ENCODE measurements around the gene TENM4.

Gene TENM4

DNA sequence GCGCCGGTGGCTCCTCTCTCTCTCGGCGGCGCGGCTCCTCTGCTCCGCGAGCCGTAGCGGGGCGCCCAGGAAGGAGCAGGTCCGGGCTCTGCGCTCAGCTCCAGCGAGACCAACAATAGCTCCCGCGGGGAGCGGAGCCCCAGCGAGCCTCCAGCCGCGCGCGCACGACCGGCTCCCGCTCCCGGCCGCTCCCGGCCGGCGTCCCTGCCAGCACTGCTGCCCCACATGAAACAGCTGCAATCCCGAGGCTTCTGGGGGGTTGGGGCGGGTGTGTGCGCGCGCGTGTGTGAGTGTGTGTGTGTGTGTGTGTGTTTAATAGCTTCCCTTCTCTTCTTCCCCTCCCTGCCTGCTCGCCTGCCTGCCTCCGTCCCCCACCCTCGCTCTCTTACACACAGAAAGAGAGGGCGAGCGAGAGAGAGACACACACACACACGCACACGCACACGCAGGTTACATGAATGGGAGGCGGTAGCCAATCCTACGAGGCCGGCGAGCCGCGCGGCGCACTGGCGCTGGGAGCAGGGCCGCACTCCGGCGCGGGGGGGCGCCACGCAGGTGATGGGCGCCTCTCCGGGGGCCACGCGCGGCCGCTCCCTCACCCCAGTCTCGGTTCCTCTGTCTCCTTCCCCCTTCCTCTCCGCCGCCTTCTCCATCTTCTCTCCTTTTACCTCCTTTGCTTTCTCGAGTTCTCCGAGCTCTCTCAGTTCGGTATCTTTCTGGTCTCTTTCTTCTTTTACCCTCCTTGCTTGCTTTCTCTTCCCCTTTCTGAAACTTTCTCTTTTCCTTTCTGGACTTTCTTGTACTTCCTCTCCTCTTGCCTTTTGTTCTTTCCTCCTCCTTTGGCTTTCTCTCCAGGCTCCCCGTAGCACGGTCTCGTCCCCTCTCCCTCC, at the start of gene TENM4:
Gene TENM4, minus strand, starts transcription at position 460 of the 890 bp plus-strand sequence. CDS start 371,086 bp downstream, outside the sequence.
- no peak for DNase-seq (ENCODE audit: low read depth)

DNA sequence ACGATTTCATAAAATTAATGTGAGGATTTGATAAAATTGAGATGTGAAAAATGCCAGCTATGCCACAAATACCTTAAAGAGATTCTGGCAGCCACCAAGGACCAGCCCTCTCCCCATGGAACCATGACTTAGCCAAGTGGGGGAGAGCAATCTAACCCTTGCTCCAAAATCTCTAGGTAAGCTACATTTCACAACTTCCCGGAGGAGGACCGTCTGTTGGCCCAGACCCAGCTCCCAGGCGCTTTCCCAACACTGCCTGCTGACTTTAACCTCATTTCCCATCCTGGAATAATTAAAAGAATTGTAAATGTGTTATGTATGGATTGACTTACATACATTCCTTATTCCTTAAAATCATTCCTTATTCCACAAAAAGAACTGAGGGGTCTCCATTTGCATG, 47.5 kb upstream of the TENM4 start:
- no peak for DNase-seq (ENCODE audit: low read depth)

DNA sequence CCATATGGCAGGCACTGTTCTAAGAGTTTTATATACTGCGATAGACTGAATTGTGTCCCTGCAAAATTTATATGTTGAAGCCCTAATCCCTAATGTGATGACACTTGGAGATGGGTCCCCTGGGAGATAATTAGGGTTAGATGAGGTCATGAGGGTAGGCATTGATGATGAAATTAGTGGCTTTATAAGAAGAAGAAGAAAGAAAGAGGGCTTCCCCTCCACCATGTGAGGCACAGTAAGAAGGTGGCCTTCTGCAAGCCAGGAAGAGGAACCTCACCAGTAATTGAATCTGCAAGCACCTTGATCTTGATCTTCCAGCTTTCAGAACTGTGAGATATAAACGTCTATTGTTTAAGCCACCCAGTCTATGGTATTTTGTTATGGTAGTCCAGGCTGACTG, 46.6 kb upstream of the TENM4 start:
- DNase-seq (ENCODE audit: low read depth) = no peak

DNA sequence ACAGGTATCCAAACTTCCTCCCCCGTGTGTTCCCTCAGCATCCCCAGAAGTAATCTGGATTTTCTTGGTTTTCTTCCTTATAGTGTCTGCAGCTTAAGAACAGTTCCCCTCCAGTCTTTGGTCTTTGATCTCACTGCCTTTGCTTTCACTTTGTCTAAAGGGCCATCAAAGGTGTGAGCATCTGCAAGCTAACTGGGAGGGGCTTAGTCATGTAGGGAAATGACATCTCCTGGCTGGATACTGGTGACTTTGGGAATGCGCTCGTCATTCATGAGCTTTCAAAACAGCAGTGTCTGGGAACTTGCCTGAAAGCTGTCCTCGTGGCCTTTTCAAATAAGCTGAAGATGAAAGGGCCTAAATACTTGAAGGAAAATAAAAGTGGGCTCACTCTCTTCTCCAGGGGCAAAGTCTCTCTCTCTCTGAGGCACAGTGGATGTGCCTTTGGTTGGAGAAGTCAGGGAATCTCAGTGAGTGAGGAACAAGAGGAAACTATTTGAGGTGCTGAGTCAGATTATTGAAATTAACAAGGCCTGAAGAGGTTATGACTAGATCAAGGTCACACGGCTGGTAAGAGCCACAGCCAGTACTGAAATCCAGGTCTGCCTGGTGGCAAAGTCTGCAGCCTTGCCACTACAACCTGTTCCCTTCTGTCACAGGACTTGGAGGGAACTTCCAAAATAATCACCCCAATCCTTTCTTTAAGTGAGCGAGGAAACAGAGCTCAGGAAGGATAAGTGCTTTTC, 45.6 kb upstream of the TENM4 start:
- DNase-seq (ENCODE audit: low read depth) = no peak

DNA sequence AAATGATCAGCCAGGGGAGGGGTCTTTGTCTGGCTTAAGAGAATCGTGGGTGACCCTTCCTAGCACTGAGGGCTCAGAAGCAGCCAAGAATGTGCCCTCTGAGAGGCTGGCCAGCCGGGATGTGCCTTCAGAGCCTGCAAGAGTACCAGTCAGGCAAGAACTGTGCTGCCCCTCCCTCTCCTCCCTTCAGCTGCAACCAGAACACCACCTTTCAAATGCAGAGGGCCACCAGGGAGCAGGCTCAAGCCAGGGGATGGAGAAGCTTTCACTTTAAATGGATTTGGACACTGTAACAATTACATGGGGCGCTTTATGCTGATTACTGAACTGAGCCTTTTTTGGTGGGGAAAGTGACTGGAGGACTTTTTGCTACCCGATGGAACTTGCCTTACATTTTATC, 44.9 kb upstream of the TENM4 start:
- no peak for DNase-seq (ENCODE audit: low read depth)

DNA sequence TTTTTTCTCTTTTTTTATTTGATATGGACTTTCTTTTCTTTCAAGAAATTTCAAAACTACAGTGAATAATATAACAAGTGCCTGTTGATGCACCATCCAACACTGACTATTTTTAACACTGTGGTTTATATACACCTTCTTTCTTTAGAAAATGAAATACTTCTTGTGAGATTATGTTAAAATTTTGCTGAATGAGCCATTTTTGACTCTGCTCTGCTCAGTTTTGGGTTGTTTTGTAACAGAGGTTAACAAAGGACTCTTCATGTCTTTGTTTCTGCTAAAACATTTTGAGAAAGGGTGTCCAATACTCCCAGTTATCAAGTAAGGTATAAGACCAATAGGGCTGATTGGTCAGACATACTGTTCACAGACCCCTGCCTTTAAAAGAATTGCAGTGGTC, 44.0 kb upstream of the TENM4 start:
- no peak for DNase-seq (ENCODE audit: low read depth)

DNA sequence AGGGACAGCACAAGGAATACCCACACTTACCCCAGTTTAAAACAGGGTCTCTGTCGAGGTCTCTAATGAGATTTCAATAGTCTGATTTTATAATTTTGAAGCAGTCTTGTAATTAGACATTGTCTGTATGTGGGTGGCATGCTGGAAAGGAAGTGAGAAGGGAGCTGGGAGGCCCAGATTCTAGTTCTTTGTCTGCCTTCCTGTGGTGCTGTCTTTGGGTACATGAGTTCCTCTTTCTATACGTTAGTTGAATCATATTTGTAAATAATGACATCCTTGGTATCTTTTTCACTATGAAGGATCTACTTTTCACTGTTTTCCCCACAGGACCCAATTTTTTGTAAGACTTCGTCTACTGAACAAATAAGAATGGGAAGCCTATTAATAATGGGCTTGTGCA, 42.0 kb upstream of the TENM4 start:
- no peak for DNase-seq (ENCODE audit: low read depth)

DNA sequence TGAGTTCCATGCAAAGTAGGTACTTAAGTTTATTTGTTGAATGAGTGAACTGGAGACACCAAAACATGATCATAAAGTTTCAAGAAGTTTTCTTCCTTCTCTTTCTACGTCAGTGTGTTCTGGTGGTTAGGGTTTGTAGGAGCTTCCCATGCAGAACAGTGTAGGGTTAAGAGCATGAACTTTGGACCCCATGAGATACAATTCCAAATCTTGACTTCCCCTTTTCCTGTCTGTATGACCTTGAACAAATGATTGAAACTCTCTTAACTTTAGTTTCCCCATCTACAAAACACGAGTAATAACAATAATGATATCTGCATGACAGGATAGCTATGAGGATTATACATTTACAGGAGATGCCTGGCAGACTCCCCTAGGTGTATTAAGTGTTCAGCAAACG, 41.0 kb upstream of the TENM4 start:
- DNase-seq (ENCODE audit: low read depth) = no peak

DNA sequence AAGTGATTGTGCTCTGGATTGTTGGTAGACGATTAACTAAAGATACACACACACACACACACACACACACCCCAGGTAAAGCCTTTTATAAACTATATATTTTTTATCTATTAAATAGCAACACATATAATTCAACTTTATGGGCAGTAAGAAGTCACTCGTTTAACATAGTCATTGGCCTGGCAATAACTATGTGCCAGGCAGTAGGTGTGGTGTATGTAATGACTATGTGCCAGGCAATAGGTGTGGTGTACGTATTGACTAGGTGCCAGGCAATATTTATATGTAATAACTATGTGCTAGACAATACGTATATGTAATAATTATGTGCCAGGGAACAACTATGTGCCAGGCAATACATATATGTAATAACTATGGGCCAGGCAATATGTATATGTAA, 40.0 kb upstream of the TENM4 start:
- no peak for DNase-seq (ENCODE audit: low read depth)

DNA sequence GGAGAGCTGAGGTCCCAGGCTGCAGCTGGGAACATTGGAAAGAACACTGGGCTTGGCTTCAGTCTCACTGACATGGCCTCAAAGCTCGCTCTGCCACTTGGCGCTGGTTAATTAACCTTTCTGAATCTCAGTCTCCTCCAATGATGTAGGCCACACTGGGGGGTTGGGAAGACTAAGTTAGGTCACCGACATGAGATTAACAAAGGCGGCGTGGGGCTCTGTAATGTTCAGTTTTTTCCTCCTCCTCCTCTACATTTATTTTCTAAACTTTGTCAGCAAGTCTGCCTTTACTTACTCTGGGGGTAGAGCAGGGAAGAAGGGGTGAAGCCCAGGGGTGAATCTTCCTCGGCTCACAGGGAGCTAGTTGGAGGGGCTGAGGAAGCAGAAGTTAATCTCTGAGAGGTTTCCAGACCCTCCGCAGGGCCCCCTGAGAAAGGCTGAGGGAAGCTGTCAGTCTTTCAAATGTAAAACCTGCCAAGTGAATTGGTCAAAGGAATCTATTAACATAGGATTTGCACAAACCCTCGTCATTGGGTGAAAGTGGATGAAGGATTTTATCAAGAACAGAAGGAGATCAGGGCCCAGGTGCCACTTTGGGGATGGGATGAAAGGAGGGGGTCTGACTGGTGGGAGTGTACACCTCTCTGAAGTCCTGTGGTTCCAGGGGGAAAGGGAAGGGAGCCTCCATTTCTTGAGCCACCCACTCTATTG, 32.1 kb upstream of the TENM4 start:
- DNase-seq (ENCODE audit: low read depth) = no peak

DNA sequence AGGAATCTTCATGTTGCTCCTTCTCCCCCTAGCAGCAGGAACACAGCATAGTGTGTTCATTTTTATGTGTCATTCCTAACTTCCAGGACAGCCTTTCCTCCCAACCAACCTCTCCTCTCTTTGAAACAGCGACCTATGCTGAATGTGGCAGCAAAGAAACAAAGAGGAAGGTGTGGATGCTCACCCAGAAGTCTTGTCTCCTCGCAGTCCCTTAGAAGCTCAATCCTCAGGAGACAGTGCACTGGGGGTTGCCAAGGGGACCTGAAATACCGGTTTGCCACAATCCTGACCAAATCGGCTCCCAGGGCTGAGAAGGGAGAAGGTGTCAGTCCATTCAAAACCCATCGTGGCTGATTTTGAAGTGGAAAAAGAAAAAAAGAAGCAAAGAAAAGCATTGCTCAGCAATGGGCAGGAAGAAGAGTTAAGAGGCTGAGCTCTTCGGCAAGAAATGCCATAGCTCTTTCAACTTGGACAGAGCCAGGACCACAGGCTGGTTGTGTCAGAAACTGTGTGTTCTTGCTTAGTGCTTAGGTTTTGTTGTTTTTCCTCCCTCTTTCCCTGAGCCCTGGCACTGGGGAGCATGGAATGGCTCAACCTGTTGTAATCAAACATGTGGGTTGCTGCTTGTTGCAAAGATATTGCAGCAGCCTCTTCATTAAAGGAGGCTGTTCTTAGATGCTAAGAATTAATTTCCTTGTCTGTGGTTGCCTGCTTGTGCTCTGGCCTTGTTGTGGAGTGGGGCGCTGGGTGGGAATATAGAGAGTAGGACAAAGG, 30.4 kb upstream of the TENM4 start:
- no peak for DNase-seq (ENCODE audit: low read depth)

DNA sequence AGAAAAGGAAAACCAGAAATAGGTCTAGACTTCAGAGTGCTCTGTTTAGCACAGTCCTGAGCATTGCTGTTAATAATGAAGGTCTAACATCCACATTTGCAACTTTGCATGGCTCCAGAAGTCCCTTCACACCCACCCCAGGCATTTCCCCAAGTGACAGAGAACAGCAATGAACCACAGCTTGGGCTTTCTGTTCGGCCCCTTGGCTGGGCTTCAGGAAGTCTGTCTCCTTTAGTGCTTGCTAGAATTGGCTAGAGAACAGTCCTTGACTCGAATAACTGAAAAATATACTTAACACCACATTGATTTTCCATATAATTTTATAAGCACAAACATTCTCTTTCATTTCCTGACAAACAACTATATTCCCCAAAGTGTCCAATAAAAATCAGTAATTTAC, 29.3 kb upstream of the TENM4 start:
- no peak for DNase-seq (ENCODE audit: low read depth)

DNA sequence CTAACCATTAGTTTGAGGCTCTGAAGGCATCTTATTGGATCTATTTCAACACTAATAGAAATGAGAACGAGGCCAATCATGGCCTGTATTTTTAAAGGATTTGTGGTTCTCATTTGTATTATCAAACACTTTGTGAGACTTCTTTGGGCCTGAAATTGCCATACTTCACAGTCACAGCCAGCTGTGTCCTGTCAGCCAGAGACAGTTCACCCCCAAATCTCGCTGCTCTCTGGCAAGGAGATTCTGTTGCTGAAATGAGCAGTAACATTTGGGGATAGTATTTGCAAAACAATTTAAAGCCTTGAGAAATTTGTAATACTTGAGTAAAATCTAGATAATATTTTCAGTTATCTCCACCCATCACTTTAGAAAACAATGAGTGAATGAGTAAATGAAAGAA, 26.9 kb upstream of the TENM4 start:
- no peak for DNase-seq (ENCODE audit: low read depth)

DNA sequence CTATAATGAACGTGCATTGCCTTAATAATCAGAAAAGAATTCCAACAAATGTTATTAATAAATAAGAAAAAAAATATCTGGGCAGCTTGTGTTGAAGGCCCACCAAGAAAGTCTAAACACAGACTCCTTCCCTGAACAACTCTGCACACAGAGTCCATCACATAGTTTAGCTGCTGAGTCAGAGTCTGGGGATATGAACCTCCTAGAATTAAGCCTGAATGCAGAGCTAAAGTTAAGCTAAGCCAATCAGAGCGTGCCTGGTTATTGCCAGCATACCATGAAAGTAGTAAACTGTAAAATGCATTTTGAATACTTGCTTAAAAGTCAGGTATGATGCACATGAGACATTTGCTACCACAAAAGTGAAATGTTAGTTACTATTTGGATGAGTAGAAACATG, 25.6 kb upstream of the TENM4 start:
- DNase-seq (ENCODE audit: low read depth) = no peak

DNA sequence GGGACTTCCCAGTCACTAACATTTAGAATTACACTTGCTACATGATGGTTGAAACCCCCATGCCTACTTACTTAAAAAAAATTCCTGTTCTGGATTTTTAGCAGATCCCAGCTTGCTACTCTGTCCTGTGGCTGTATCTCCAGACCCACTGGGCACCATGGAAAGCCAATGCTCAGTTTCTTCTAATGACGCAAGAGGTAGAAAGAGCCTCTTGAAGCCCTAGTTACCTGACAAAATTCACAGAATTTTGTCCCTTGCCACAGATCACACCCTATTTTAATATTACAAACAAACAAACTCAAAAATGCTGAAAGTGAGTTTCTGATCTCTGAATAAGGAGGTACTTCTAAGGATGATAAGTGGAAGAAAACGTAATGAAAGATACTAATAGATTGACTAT, 24.3 kb upstream of the TENM4 start:
- DNase-seq (ENCODE audit: low read depth) = no peak

DNA sequence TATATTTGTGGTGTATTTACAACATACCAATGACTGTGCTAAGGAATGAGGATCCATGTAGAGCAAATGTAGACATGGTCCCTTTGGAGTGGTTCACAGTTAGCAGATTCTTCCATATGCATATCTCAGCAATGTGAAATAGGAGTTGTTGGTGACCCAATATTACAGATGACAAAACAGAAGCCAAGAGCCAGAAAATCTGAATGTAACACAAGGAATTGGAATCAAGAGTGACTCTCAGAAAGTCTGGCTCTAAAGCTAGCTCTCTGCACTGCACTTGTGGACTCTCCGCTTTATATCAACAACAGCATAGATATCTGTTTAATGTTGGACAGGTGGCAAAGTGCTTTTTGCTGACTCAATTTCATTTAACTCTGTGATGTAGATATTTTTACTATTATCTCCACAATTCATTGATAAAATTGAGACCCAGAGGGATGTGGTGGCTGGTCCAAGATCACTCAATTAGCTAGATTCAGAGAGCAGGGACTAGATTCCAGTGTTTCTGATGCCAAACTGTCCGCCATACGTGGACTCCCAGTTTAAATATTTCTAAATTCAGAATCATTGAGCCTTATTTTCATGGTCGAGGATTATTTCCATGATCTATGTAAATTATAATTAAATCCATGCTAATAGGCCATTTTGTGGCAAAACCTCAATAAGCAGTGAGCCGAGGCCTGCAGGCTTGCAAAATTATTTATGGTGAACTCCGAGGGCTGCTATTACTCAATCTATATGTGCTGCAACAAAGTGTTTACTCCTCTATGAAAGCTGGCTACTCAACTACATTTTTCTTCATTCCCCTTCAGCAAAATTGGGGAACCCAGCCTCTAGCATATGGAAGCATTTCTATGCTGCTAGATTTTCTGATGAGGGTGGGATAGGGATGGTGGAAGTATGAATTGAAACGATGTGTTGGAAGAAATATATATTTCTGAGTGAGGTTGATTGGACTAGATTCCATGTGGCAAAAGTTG, 21.1 kb upstream of the TENM4 start:
- DNase-seq (ENCODE audit: low read depth) = no peak

DNA sequence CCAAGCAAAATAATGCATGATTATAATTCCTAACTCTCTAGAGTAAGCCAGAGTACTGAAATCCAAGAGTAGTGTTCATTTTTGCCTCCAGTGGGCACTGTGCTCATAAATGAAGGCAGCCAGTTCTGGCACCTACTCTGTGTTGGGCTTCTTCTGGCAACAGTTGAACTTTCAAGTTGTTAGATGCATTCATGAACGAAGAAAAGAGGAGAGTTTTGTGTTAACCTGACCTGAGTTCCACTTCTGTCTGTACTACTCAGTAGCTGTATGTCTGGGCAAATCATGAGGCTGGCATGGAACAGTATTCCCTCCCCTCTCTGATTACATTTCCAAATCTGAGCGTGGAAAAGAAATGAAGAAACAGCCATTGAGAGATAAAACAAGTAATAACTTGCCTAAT, 20.3 kb upstream of the TENM4 start:
- no peak for DNase-seq (ENCODE audit: low read depth)

DNA sequence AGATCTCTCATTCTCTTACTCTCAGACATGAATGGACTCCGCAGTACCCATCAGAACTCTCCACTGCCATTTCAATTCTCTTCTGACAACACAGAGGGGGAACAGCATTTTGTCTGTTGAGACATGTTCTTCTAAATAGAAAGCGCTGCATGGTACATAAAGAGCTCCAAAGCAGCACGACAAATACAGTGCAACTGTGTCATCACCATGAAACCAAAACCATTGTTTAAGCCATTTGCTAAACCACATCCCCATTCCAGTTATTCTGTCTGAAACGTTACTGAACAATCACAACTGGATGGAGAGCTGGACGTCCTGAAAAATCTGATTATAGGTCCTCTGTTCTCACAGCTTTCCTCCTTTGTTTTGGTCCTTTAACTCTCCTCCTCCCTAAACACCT, 17.9 kb upstream of the TENM4 start:
- no peak for DNase-seq (ENCODE audit: low read depth)

DNA sequence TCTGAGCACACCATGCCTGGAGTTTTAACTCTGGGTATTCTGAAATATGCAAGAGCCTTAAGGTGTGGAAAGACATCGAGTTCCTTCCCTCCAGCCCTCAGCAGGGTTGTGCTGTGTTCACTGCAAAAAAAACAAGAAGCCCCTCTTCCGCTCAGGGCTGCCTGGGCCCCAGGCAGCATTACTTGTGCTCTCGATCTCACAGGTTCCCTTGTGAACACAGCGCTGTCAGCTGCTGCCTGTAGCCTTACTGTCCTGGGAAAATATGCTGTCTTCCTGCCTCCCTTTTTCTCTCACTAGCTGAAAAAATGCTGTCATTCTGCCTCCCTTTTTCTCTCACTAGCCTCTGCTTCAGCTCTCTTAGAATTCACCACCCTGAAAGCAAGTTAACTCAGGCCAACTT, 15.7 kb upstream of the TENM4 start:
- no peak for DNase-seq (ENCODE audit: low read depth)

DNA sequence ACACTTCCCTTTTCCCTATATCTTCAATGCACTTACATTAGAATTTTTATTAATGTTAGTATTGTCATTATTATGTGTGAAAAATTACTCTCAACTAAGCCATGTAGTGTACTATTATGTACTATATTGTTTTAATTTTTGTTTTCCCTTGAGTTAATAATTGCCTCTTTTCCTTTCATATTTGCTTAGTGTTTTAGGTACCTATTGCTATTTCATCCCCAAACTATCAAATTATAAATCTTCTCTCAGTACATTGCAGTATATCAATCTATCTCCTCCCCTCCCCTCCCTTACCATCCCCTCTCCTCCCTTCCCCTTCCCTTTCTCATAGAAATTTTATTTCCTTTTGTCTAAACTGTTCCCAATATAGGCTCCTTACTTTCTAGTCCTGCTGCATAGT, 12.8 kb upstream of the TENM4 start:
- DNase-seq (ENCODE audit: low read depth) = no peak

DNA sequence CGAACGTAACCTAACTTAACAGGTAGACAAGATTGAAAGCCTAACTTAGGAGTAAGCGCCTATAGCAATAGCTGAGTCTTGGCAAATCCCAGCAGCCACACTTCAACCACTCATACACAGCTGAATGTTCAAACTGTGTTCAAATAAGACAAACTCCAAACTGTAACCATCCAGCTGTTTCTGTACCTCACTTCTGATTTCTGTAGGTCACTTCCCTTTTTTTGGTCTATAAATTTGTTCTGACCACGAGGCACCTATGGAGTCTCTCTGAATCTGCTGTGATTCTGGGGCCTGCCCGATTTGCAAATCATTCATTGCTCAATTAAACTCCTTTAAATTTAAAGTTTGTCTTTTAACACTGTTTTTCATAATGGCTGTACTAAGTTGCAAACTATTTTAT, 8.2 kb upstream of the TENM4 start:
- DNase-seq (ENCODE audit: low read depth) = no peak
